CD8-positive, alpha-beta memory T cell (primary cell): Measurements from ENCODE around the gene TRPC4AP. TPM values are rescaled to one million over a fixed set of nuclear protein-coding genes. Genes with fewer than 3 reads are reported as not detected.

ENCODE experiments used
- CTCF ChIA-PET: fragments of 350-600 bp; sonication (Branson Sonifier 250); formaldehyde crosslinking; loops from one replicate; lab custom pipeline; 2021; ENCODE audit warnings: antibody characterized with exemption; lab: Charles Lee
- POLR2A ChIA-PET: fragments of 350-600 bp; sonication (Branson Sonifier 250); formaldehyde crosslinking; loops from one replicate; lab custom pipeline; 2021; ENCODE audit warnings: antibody characterized with exemption; lab: Charles Lee
- DNase-seq, 5 donors: peaks; one replicate each; pipeline versions ENCODE4 v3.0.0 to v3.0.0-alpha.2; 2020 to 2022; ENCODE audit warnings: mixed read lengths in 1 of 5
- H3K27ac ChIP-seq: one replicate; pipeline ENCODE4 v1.7.0; 2013; ENCODE audit warnings: low read depth, mild to moderate bottlenecking, low read length, moderate library complexity
- H3K27me3 ChIP-seq: 2 replicates; pipeline ENCODE4 v1.7.0; 2013; ENCODE audit warnings: low read length, mild to moderate bottlenecking; ENCODE audit not compliant: insufficient read depth, poor library complexity, severe bottlenecking
- H3K36me3 ChIP-seq: 2 replicates; pipeline ENCODE4 v1.7.0; 2013; ENCODE audit warnings: mild to moderate bottlenecking, low read length, moderate library complexity; ENCODE audit not compliant: insufficient read depth
- H3K4me1 ChIP-seq: 2 replicates; pipeline ENCODE4 v1.7.0; 2013; ENCODE audit warnings: mild to moderate bottlenecking, low read length, moderate library complexity; ENCODE audit not compliant: insufficient read depth
- H3K4me3 ChIP-seq: 2 replicates; pipeline ENCODE4 v1.7.0; 2013; ENCODE audit warnings: mild to moderate bottlenecking, low read length
- H3K9me3 ChIP-seq: 2 replicates; pipeline ENCODE4 v1.7.0; 2013; ENCODE audit warnings: mild to moderate bottlenecking, low read length
- H3K27ac Mint-ChIP-seq, 8 donors: one replicate each; pipeline ENCODE4 v1.8.0; 2020 to 2021; ENCODE audit warnings: mixed read lengths in 8 of 8, mild to moderate bottlenecking in 6 of 8, inconsistent platforms in 3 of 8, moderate library complexity in 3 of 8
- H3K27me3 Mint-ChIP-seq, 2 donors: one replicate each; pipeline ENCODE4 v1.8.0; 2020 to 2021; ENCODE audit warnings: mixed read lengths in 2 of 2, mild to moderate bottlenecking in 1 of 2, moderate library complexity in 1 of 2
- H3K36me3 Mint-ChIP-seq, 3 donors: one replicate each; pipeline ENCODE4 v1.8.0; 2020 to 2021; ENCODE audit warnings: mixed read lengths in 3 of 3, inconsistent platforms in 1 of 3, mild to moderate bottlenecking in 1 of 3
- H3K4me1 Mint-ChIP-seq, 3 donors: one replicate each; pipeline ENCODE4 v1.8.0; 2020 to 2021; ENCODE audit warnings: mixed read lengths in 3 of 3, inconsistent platforms in 1 of 3, mild to moderate bottlenecking in 1 of 3
- H3K4me3 Mint-ChIP-seq, 7 donors: one replicate each; pipeline ENCODE4 v1.8.0; 2020 to 2021; ENCODE audit warnings: mixed read lengths in 7 of 7, mild to moderate bottlenecking in 6 of 7, moderate library complexity in 4 of 7, inconsistent platforms in 2 of 7
- H3K9me3 Mint-ChIP-seq, 5 donors: one replicate each; pipeline ENCODE4 v1.8.0; 2020 to 2022; ENCODE audit warnings: mixed read lengths in 5 of 5, mild to moderate bottlenecking in 3 of 5, moderate library complexity in 2 of 5, inconsistent platforms in 1 of 5
- polyA plus RNA-seq: library from polyadenylated mRNA; unstranded; fragments of 300-500 nt; fragmentation: Illumina TruSeq; gene quantifications from one replicate; pipeline ENCODE4 v1.2.3, GENCODE V29; 2021
- total RNA-seq, 2 experiments: library from RNA; stranded (reverse); gene quantifications; one replicate each; pipeline ENCODE4 v1.2.3, GENCODE V29; 2021

Gene TRPC4AP
- total and polyA plus RNA-seq, 3 experiments from 2014 or later = 51.2 to 59.8 (median 53.4) TPM

DNA sequence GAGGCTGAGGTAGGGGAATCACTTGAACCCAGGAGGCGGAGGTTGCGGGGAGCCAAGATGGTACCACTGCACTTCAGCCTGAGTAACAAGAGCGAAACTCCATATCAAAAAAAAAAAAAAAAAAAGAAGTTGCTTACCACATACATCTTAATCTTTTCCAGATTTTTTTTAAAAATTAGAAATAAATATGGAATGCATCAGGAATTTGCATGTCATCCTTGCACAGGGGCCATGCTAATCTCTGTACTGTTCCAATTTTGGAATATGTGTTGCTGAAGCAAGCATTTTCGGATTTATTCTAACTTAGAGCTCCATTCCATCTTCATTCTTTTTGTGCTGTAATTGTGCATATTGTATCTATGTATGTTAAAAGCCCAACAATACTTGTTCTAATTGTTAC is 62.5 kb downstream of the TRPC4AP start:
- ChIA-PET CTCF (interaction anchor here (0.7 kb wide), 1 partner anchor 1550 kb away, joined by 3 read pairs; no protein-coding TSS in a partner anchor), POLR2A (interaction anchor here (0.6 kb wide), 1 partner anchor 20 kb away, joined by 6 read pairs; no protein-coding TSS in a partner anchor)
- H3K4me3 ChIP-seq = no peak overlapping the region
- H3K27ac ChIP-seq = no peak overlapping the region
- H3K4me1 ChIP-seq = no peaks in the 10 kb centered on the region
- Mint-ChIP-seq H3K27me3 (no peaks in the 10 kb centered on the region), H3K36me3 (peaks cover 0 to 74% (median 17%) of the 10 kb centered on the region in 3 donors), H3K9me3 (no peaks in the 10 kb centered on the region), H3K27ac (peak overlapping the region in 1 of 8 donors; percentile 10), H3K4me1 (no peaks in the 10 kb centered on the region), H3K4me3 (no peak overlapping the region)
- no peaks in the 10 kb centered on the region for H3K9me3 ChIP-seq
- peaks cover 28% of the 10 kb centered on the region for H3K36me3 ChIP-seq
- no peak for DNase-seq
- no peaks in the 10 kb centered on the region for H3K27me3 ChIP-seq

DNA sequence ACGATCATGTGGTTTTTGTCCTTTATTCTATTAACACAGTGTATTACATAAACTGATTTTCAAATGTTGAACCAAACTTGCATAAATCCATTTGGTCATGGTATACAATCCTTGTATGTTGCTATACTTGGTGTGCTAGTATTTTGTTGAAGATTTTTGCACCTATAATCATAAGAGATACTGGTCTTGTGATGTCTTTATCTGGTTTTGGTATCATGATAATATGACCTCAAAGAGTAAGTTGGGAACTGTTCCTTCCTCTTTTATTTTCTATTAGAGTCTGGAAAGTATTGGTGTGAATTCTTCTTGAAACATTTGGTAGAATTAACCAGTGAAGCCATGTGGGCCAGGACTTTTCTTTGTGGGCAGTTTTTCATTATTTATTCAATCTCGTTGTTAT is 65.3 kb downstream of the TRPC4AP start:
- peaks cover 0 to 5% (median 0%) of the 10 kb centered on the region in 3 donors for H3K4me1 Mint-ChIP-seq
- ChIA-PET CTCF (no interaction called here), POLR2A (no interaction called here)
- H3K36me3 Mint-ChIP-seq = peaks cover 0 to 77% (median 20%) of the 10 kb centered on the region in 3 donors
- Histone ChIP-seq H3K36me3 (peaks cover 11% of the 10 kb centered on the region), H3K9me3 (no peaks in the 10 kb centered on the region), H3K27ac (no peak overlapping the region), H3K4me3 (no peak overlapping the region), H3K4me1 (no peaks in the 10 kb centered on the region), H3K27me3 (no peaks in the 10 kb centered on the region)
- no peaks in the 10 kb centered on the region for H3K9me3 Mint-ChIP-seq
- no peak overlapping the region for H3K4me3 Mint-ChIP-seq
- no peak for DNase-seq
- H3K27ac Mint-ChIP-seq = peak overlapping the region in 5 of 8 donors; percentile 3 to 55 (median 43)
- no peaks in the 10 kb centered on the region for H3K27me3 Mint-ChIP-seq

DNA sequence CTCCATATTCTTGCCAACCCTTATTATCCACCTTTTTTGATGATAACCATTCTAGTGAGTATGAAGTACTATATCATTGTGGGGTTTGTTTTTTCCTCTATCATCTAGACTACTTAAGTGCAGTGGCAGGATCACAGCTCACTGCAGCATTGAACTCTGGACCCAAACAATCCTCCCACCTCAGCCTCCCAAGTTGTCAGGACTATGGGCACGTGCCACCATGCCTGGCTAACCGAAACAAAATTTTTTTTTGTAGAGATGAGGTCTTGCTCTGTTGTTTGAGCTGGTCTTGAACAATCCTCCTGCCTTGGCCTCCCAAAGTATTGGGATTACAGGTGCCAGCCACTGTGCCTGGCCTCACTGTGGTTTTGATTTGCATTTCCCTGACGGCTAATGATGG is 67.5 kb downstream of the TRPC4AP start:
- Mint-ChIP-seq H3K36me3 (peaks cover 0 to 82% (median 16%) of the 10 kb centered on the region in 3 donors), H3K4me3 (no peak overlapping the region), H3K27me3 (no peaks in the 10 kb centered on the region), H3K9me3 (no peaks in the 10 kb centered on the region), H3K27ac (peak overlapping the region in 4 of 8 donors; percentile 8 to 85 (median 34)), H3K4me1 (peaks cover 0 to 5% (median 0%) of the 10 kb centered on the region in 3 donors)
- Histone ChIP-seq H3K4me1 (no peaks in the 10 kb centered on the region), H3K4me3 (no peak overlapping the region), H3K36me3 (peaks cover 7% of the 10 kb centered on the region), H3K27ac (no peak overlapping the region), H3K27me3 (no peaks in the 10 kb centered on the region), H3K9me3 (no peaks in the 10 kb centered on the region)
- ChIA-PET CTCF (no interaction called here), POLR2A (no interaction called here)
- DNase-seq = no peak

DNA sequence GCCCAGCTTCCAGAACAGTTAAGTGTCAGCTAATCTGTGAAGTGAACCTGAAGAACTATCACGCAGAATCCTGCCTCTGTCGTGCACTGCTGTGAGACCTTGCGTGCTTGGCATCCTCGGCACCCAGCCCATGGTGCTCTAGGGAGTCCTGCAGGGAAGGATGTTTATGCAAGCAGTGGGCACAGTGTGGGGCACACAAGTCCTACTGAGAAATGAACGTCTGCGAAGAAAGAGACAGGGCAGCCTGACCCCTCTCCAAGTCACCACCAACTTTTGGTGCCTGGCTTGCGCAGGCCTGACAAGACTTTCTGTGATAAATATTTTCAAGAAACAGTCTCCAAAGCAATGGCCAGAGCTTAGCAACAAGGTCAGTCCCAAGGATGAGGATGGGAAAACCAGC is 69.0 kb downstream of the TRPC4AP start:
- Mint-ChIP-seq H3K27me3 (peaks cover 0 to 1% of the 10 kb centered on the region in 2 donors), H3K27ac (peak overlapping the region in 1 of 8 donors; percentile 9), H3K4me3 (no peak overlapping the region), H3K4me1 (peaks cover 0 to 5% (median 0%) of the 10 kb centered on the region in 3 donors), H3K36me3 (peaks cover 0 to 88% (median 14%) of the 10 kb centered on the region in 3 donors), H3K9me3 (no peaks in the 10 kb centered on the region)
- no peak for DNase-seq
- ChIA-PET POLR2A (no interaction called here), CTCF (no interaction called here)
- Histone ChIP-seq H3K36me3 (peaks cover 11% of the 10 kb centered on the region), H3K4me1 (no peaks in the 10 kb centered on the region), H3K4me3 (no peak overlapping the region), H3K9me3 (no peaks in the 10 kb centered on the region), H3K27me3 (no peaks in the 10 kb centered on the region), H3K27ac (no peak overlapping the region)

DNA sequence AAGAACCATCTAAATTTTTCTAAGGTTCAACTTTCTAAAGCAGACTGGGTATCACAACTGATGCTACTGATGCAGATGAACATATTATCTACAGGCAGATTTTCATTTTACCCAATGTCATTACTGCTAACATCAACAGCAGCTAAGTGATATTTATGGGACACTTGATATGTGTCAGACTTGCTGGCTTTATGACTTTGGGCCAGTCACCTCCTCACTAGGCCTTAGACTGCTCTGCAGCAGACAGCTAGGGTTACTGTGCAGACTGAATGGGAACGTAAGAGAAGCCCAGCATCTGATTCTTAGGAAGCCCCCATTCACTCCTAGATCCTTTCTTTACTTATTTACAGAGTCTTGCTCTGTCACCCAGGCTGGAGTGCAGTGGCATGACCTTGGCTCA is 70.8 kb downstream of the TRPC4AP start:
- Mint-ChIP-seq H3K4me3 (no peak overlapping the region), H3K27me3 (peaks cover 0 to 1% of the 10 kb centered on the region in 2 donors), H3K4me1 (peaks cover 0 to 5% (median 0%) of the 10 kb centered on the region in 3 donors), H3K9me3 (no peaks in the 10 kb centered on the region), H3K27ac (no peak overlapping the region), H3K36me3 (peaks cover 0 to 87% (median 6%) of the 10 kb centered on the region in 3 donors)
- no peak overlapping the region for H3K4me3 ChIP-seq
- ChIA-PET POLR2A (no interaction called here), CTCF (no interaction called here)
- no peaks in the 10 kb centered on the region for H3K4me1 ChIP-seq
- H3K9me3 ChIP-seq = no peaks in the 10 kb centered on the region
- no peak overlapping the region for H3K27ac ChIP-seq
- H3K27me3 ChIP-seq = no peaks in the 10 kb centered on the region
- peaks cover 18% of the 10 kb centered on the region for H3K36me3 ChIP-seq
- no peak for DNase-seq

DNA sequence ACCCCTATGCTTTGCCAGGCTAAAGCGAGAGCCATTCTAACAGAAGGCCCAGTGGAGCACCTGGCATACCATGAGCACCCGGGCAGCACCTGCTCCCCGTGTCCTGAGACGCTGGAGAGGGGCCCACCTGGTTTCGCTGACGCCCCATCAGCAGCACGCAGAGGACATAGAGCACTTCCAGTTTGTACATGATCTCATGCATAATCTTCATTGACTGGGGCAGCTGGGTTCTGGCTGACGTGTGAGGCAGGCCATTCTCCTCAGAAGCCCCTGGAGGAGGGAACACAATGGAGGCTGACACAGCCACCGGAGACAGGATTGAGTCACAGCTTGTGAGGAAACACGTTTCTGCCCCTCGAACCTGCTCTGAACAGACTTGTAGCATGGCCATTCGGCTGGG is 71.5 kb downstream of the TRPC4AP start:
- peaks cover 0 to 91% (median 5%) of the 10 kb centered on the region in 3 donors for H3K36me3 Mint-ChIP-seq
- no peak overlapping the region for H3K4me3 ChIP-seq
- no peak for DNase-seq
- peaks cover 0 to 5% (median 0%) of the 10 kb centered on the region in 3 donors for H3K4me1 Mint-ChIP-seq
- H3K4me3 Mint-ChIP-seq = no peak overlapping the region
- H3K27me3 Mint-ChIP-seq = peaks cover 0 to 1% of the 10 kb centered on the region in 2 donors
- H3K27ac ChIP-seq = no peak overlapping the region
- CTCF ChIA-PET = no interaction called here
- H3K27ac Mint-ChIP-seq = peak overlapping the region in 1 of 8 donors; percentile 32
- H3K9me3 ChIP-seq = no peaks in the 10 kb centered on the region
- no peaks in the 10 kb centered on the region for H3K9me3 Mint-ChIP-seq
- peaks cover 18% of the 10 kb centered on the region for H3K36me3 ChIP-seq
- no peaks in the 10 kb centered on the region for H3K4me1 ChIP-seq
- POLR2A ChIA-PET = no interaction called here
- H3K27me3 ChIP-seq = no peaks in the 10 kb centered on the region

DNA sequence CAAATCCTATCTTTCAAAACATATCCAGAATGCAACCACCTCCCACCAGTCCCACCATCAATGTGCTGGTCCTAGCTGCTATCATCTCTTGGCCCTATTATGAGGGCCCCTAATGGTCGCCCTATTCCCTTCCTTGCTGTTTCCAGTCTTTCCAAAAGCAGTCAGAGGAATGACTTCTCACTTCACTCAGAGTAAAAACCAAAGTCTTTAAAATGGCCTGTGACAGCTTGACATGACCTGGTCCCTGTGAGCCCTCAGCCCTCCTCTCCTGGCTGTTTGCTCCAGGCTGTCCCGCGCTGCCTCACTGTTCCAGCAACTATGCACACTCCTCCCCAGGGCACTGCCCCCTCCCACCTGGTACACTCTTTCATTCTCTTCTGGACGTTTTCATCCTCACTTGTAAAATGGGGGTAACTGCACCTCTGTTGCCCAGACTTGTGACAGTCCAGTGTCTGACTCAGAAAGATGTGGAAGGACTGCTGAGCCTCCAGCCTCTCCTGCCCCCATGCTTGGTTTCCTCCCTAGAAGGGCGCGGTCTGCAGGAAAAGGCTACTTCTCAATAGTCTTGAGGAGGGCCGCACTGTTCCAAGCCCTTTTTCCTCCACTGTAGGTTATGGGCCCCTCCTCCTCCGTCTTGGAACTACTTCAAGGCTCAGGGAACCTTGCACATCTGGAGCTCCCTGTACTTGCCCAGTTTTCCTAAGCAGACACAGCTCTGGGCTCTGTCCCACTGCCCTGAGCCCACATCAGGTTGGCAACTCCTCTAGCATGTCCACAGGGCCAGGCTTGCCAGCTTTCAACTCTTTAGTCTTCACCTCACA is 72.3 kb downstream of the TRPC4AP start:
- H3K36me3 Mint-ChIP-seq = peaks cover 0 to 92% (median 9%) of the 10 kb centered on the region in 3 donors
- peaks cover 0 to 1% of the 10 kb centered on the region in 2 donors for H3K27me3 Mint-ChIP-seq
- Histone ChIP-seq H3K4me3 (no peak overlapping the region), H3K9me3 (no peaks in the 10 kb centered on the region), H3K36me3 (peaks cover 22% of the 10 kb centered on the region), H3K27me3 (no peaks in the 10 kb centered on the region), H3K4me1 (no peaks in the 10 kb centered on the region), H3K27ac (no peak overlapping the region)
- no peak for DNase-seq
- H3K4me3 Mint-ChIP-seq = no peak overlapping the region
- CTCF ChIA-PET = no interaction called here
- H3K4me1 Mint-ChIP-seq = peaks cover 0 to 5% (median 0%) of the 10 kb centered on the region in 3 donors
- POLR2A ChIA-PET = no interaction called here
- no peaks in the 10 kb centered on the region for H3K9me3 Mint-ChIP-seq
- peak overlapping the region in 5 of 8 donors; percentile 6 to 88 (median 54) for H3K27ac Mint-ChIP-seq
